A673 (cell line): ENCODE data around the gene SEC16B.

ENCODE experiments used
- EZH2 ChIP-seq: fragments of 200-600 bp; sonication (generic); IDR thresholded peaks from 2 replicates; pipeline ENCODE4 v1.6.1; 2017; ENCODE audit warnings: borderline replicate concordance, low read depth, mild to moderate bottlenecking, mixed read lengths, antibody characterized with exemption, low read length; ENCODE audit not compliant: poor library complexity, severe bottlenecking
- TF ChIP-seq, protein P1 (sequence below): fragments of 300-800, 200-600 bp; sonication (generic); conservative IDR thresholded peaks from 2 replicates; pipeline ENCODE4 v1.5.1; 2017; ENCODE audit warnings: low read depth, mild to moderate bottlenecking, antibody characterized with exemption, low read length, moderate library complexity, mixed read lengths

DNA sequence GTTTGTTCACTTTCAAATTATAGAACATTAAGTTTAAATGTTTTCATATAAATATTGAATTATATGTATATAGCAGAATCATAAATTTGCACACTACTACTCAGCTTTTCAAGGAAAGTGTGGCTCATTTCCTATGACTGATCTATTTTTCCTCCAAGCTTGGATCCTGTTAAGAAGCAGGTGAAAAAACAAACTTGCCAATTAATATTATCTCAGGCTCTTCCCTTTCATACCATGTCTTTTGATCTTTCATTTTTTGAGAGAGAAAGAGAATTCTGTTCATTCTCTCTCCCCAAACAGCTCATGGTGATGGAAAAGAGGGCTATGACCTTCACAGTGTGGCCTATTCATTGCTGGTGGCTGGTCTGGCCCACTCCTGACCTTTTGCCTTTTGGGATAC, 43.7 kb downstream of the SEC16B start:
- no peak for TF ChIP-seq EZH2
- TF ChIP-seq, protein P1, sequence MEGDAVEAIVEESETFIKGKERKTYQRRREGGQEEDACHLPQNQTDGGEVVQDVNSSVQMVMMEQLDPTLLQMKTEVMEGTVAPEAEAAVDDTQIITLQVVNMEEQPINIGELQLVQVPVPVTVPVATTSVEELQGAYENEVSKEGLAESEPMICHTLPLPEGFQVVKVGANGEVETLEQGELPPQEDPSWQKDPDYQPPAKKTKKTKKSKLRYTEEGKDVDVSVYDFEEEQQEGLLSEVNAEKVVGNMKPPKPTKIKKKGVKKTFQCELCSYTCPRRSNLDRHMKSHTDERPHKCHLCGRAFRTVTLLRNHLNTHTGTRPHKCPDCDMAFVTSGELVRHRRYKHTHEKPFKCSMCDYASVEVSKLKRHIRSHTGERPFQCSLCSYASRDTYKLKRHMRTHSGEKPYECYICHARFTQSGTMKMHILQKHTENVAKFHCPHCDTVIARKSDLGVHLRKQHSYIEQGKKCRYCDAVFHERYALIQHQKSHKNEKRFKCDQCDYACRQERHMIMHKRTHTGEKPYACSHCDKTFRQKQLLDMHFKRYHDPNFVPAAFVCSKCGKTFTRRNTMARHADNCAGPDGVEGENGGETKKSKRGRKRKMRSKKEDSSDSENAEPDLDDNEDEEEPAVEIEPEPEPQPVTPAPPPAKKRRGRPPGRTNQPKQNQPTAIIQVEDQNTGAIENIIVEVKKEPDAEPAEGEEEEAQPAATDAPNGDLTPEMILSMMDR = no peak
